NCI-H2171 treated with DMSO at 0.1 percent for 48 hours (cell line): ENCODE data around the gene LGI1.

Source experiments
- DNase-seq: peaks from one replicate; lab custom pipeline; 2025; lab: John Stamatoyannopoulos, UW

LGI1 gene

GRCh38 chr10:93755443-93756116 is 2.2 kb upstream of the LGI1 start:
- no peak for DNase-seq

GRCh38 chr10:93756118-93756517 is 1.6 kb upstream of the LGI1 start:
- DNase-seq, result no peak

- DNase-seq, result no peak
Observed at GRCh38 chr10:93757136-93757535, 600 bp upstream of the LGI1 start.

GRCh38 chr10:93758508-93758885 is 761 bp downstream of the LGI1 start:
- DNase-seq, result no peak

GRCh38 chr10:93758891-93759410 is 1.2 kb downstream of the LGI1 start:
- no peak for DNase-seq

GRCh38 chr10:93760490-93760889 is 2.8 kb downstream of the LGI1 start:
- DNase-seq, result no peak

- no peak for DNase-seq
Observed at GRCh38 chr10:93762979-93763391, 5.2 kb downstream of the LGI1 start.

- no peak for DNase-seq
Observed at GRCh38 chr10:93766918-93767317, 9.2 kb downstream of the LGI1 start.

- no peak for DNase-seq
Observed at GRCh38 chr10:93767724-93768399, 10.1 kb downstream of the LGI1 start.

- DNase-seq, result no peak
Observed at GRCh38 chr10:93768892-93769291, 11.2 kb downstream of the LGI1 start.

- DNase-seq, result no peak
Observed at GRCh38 chr10:93771354-93771753, 13.6 kb downstream of the LGI1 start.

- no peak for DNase-seq
Observed at GRCh38 chr10:93773120-93773519, 15.4 kb downstream of the LGI1 start.

- no peak for DNase-seq
Observed at GRCh38 chr10:93773705-93774104, 16.0 kb downstream of the LGI1 start.

GRCh38 chr10:93775356-93775755 is 17.6 kb downstream of the LGI1 start:
- no peak for DNase-seq

GRCh38 chr10:93777092-93777491 is 19.4 kb downstream of the LGI1 start:
- no peak for DNase-seq

GRCh38 chr10:93784059-93784458 is 26.3 kb downstream of the LGI1 start:
- no peak for DNase-seq

GRCh38 chr10:93788413-93789208 is 30.9 kb downstream of the LGI1 start:
- DNase-seq, result no peak

- no peak for DNase-seq
Observed at GRCh38 chr10:93790439-93790838, 32.7 kb downstream of the LGI1 start.

GRCh38 chr10:93796167-93796566 is 38.4 kb downstream of the LGI1 start:
- DNase-seq, result no peak

GRCh38 chr10:93797825-93798224 is 40.1 kb downstream of the LGI1 start:
- DNase-seq, result no peak

- no peak for DNase-seq
Observed at GRCh38 chr10:93799155-93799708, 41.5 kb downstream of the LGI1 start.

- DNase-seq, result no peak
Observed at GRCh38 chr10:93804200-93804599, 46.5 kb downstream of the LGI1 start.

- no peak for DNase-seq
Observed at GRCh38 chr10:93806903-93807302, 49.2 kb downstream of the LGI1 start.
